ENCODE measurements around the gene DCC.

DCC gene

GRCh38 chr18:53142005-53142404 lies 802.0 kb downstream of the DCC start:
- Mint-ChIP-seq H3K27me3 (no peaks in the 10 kb centered on the region), H3K36me3 (no peaks in the 10 kb centered on the region), H3K4me3 (no peak overlapping the region), H3K9me3 (peaks cover 3 to 9% of the 10 kb centered on the region in 2 donors), H3K27ac (no peak overlapping the region), H3K4me1 (no peaks in the 10 kb centered on the region)
- DNase-seq (no peak), ATAC-seq (replicated peaks) (no peak)

- Mint-ChIP-seq H3K36me3 (no peaks in the 10 kb centered on the region), H3K4me1 (no peaks in the 10 kb centered on the region), H3K27ac (no peak overlapping the region), H3K4me3 (no peak overlapping the region), H3K27me3 (peaks cover 0 to 5% of the 10 kb centered on the region in 2 donors), H3K9me3 (peaks cover 5% of the 10 kb centered on the region in 2 donors)
- ATAC-seq (replicated peaks) (no peak), DNase-seq (no peak)
These were observed 807.5 kb downstream of the DCC start for GRCh38 chr18:53147472-53147871.

- no peaks in the 10 kb centered on the region for H3K36me3 Mint-ChIP-seq
- H3K4me1 Mint-ChIP-seq = no peaks in the 10 kb centered on the region
- no peak overlapping the region for H3K4me3 Mint-ChIP-seq
- H3K9me3 Mint-ChIP-seq = peaks cover 5% of the 10 kb centered on the region in 2 donors
- ATAC-seq (replicated peaks) (no peak), DNase-seq (no peak)
- H3K27ac Mint-ChIP-seq = no peak overlapping the region
- peaks cover 0 to 5% of the 10 kb centered on the region in 2 donors for H3K27me3 Mint-ChIP-seq
These were observed 808.1 kb downstream of the DCC start for GRCh38 chr18:53148123-53148522.

- ATAC-seq (replicated peaks) (no peak), DNase-seq (no peak)
- no peaks in the 10 kb centered on the region for H3K36me3 Mint-ChIP-seq
- no peak overlapping the region for H3K4me3 Mint-ChIP-seq
- H3K27me3 Mint-ChIP-seq = peaks cover 0 to 5% of the 10 kb centered on the region in 2 donors
- peaks cover 0 to 4% of the 10 kb centered on the region in 2 donors for H3K9me3 Mint-ChIP-seq
- no peak overlapping the region for H3K27ac Mint-ChIP-seq
- H3K4me1 Mint-ChIP-seq = no peaks in the 10 kb centered on the region
These were observed 812.5 kb downstream of the DCC start for GRCh38 chr18:53152476-53152875.

- no peak overlapping the region for H3K4me3 Mint-ChIP-seq
- peaks cover 0 to 3% of the 10 kb centered on the region in 2 donors for H3K27me3 Mint-ChIP-seq
- no peak for DNase-seq
- H3K27ac Mint-ChIP-seq = no peak overlapping the region
- H3K9me3 Mint-ChIP-seq = peaks cover 0 to 1% of the 10 kb centered on the region in 2 donors
- no peaks in the 10 kb centered on the region for H3K4me1 Mint-ChIP-seq
- no peak for ATAC-seq (replicated peaks)
- no peaks in the 10 kb centered on the region for H3K36me3 Mint-ChIP-seq
These were observed 813.3 kb downstream of the DCC start for GRCh38 chr18:53153281-53153680.

GRCh38 chr18:53153800-53154199 lies 813.8 kb downstream of the DCC start:
- H3K36me3 Mint-ChIP-seq = no peaks in the 10 kb centered on the region
- no peak overlapping the region for H3K27ac Mint-ChIP-seq
- no peaks in the 10 kb centered on the region for H3K27me3 Mint-ChIP-seq
- no peaks in the 10 kb centered on the region for H3K4me1 Mint-ChIP-seq
- no peak for DNase-seq
- H3K9me3 Mint-ChIP-seq = no peaks in the 10 kb centered on the region
- no peak for ATAC-seq (replicated peaks)
- H3K4me3 Mint-ChIP-seq = no peak overlapping the region

GRCh38 chr18:53165770-53166169 lies 825.8 kb downstream of the DCC start:
- DNase-seq (no peak), ATAC-seq (replicated peaks) (no peak)
- no peak overlapping the region for H3K27ac Mint-ChIP-seq

GRCh38 chr18:53169346-53169745 lies 829.3 kb downstream of the DCC start:
- Mint-ChIP-seq H3K27ac (no peak overlapping the region), H3K4me1 (no peaks in the 10 kb centered on the region), H3K27me3 (no peaks in the 10 kb centered on the region), H3K36me3 (no peaks in the 10 kb centered on the region), H3K4me3 (no peak overlapping the region), H3K9me3 (peaks cover 3% of the 10 kb centered on the region in 2 donors)
- DNase-seq (no peak), ATAC-seq (replicated peaks) (no peak)

More at GRCh38 chr18:53165770-53166169, 825.8 kb downstream of the DCC start:
- Mint-ChIP-seq H3K27me3 (no peaks in the 10 kb centered on the region), H3K4me1 (no peaks in the 10 kb centered on the region), H3K36me3 (no peaks in the 10 kb centered on the region), H3K4me3 (no peak overlapping the region), H3K9me3 (peaks cover 3% of the 10 kb centered on the region in 2 donors)

- Mint-ChIP-seq H3K27me3 (no peaks in the 10 kb centered on the region), H3K9me3 (no peaks in the 10 kb centered on the region)
- ATAC-seq (replicated peaks) = no peak
These were observed 851.6 kb downstream of the DCC start for GRCh38 chr18:53191634-53192033.

GRCh38 chr18:53193870-53194269 lies 853.9 kb downstream of the DCC start:
- H3K27me3 Mint-ChIP-seq = no peaks in the 10 kb centered on the region
- H3K36me3 Mint-ChIP-seq = no peaks in the 10 kb centered on the region
- ATAC-seq (replicated peaks) = no peak
- no peak overlapping the region for H3K4me3 Mint-ChIP-seq
- H3K4me1 Mint-ChIP-seq = no peaks in the 10 kb centered on the region
- no peak overlapping the region for H3K27ac Mint-ChIP-seq
- no peak for DNase-seq
- H3K9me3 Mint-ChIP-seq = no peaks in the 10 kb centered on the region

More at GRCh38 chr18:53191634-53192033, 851.6 kb downstream of the DCC start:
- Mint-ChIP-seq H3K27ac (no peak overlapping the region), H3K4me1 (no peaks in the 10 kb centered on the region), H3K4me3 (no peak overlapping the region), H3K36me3 (no peaks in the 10 kb centered on the region)
- DNase-seq = no peak

- ATAC-seq (replicated peaks) (no peak), DNase-seq (no peak)
- Mint-ChIP-seq H3K27me3 (no peaks in the 10 kb centered on the region), H3K36me3 (no peaks in the 10 kb centered on the region), H3K9me3 (no peaks in the 10 kb centered on the region), H3K4me1 (no peaks in the 10 kb centered on the region), H3K4me3 (no peak overlapping the region), H3K27ac (no peak overlapping the region)
These were observed 879.9 kb downstream of the DCC start for GRCh38 chr18:53219853-53220252.

- Mint-ChIP-seq H3K27me3 (no peaks in the 10 kb centered on the region), H3K4me3 (no peak overlapping the region), H3K4me1 (no peaks in the 10 kb centered on the region), H3K9me3 (no peaks in the 10 kb centered on the region), H3K27ac (no peak overlapping the region), H3K36me3 (no peaks in the 10 kb centered on the region)
- no peak for ATAC-seq (replicated peaks)
- DNase-seq = no peak
These were observed 884.3 kb downstream of the DCC start for GRCh38 chr18:53224128-53224778.

GRCh38 chr18:53225567-53226325 lies 885.7 kb downstream of the DCC start:
- Mint-ChIP-seq H3K27me3 (no peaks in the 10 kb centered on the region), H3K27ac (no peak overlapping the region), H3K9me3 (no peaks in the 10 kb centered on the region), H3K4me3 (no peak overlapping the region), H3K36me3 (no peaks in the 10 kb centered on the region), H3K4me1 (no peaks in the 10 kb centered on the region)
- ATAC-seq (replicated peaks) (no peak), DNase-seq (no peak)

- Mint-ChIP-seq H3K36me3 (no peaks in the 10 kb centered on the region), H3K4me1 (no peaks in the 10 kb centered on the region)
- ATAC-seq (replicated peaks) = no peak
These were observed 894.6 kb downstream of the DCC start for GRCh38 chr18:53234610-53235009.

GRCh38 chr18:53241161-53241560 lies 901.2 kb downstream of the DCC start:
- Mint-ChIP-seq H3K4me1 (no peaks in the 10 kb centered on the region), H3K36me3 (no peaks in the 10 kb centered on the region), H3K9me3 (peaks cover 0 to 2% of the 10 kb centered on the region in 2 donors), H3K27ac (no peak overlapping the region), H3K27me3 (no peaks in the 10 kb centered on the region), H3K4me3 (no peak overlapping the region)
- DNase-seq = no peak
- no peak for ATAC-seq (replicated peaks)

More at GRCh38 chr18:53234610-53235009, 894.6 kb downstream of the DCC start:
- Mint-ChIP-seq H3K27me3 (no peaks in the 10 kb centered on the region), H3K9me3 (no peaks in the 10 kb centered on the region), H3K4me3 (no peak overlapping the region), H3K27ac (no peak overlapping the region)
- DNase-seq = no peak

Measured in stimulated activated naive B cell treated with anti-CD40 and anti-IgM and Interleukin-4, amounts not matched to agents 10 μg/mL and 1 μg/mL and 100 μg/mL, for 72 hours (primary cell).